Mesodermal cell (in vitro differentiated cells): ENCODE results near the gene ZNF614.
"Not testable (repeated sequence)": the region's sequence is repeated elsewhere in the genome, so short reads cannot be mapped to it uniquely, and the experiment has no call there.

Source experiments
- H3K27ac ChIP-seq: 2 replicates; pipeline ENCODE4 v1.7.0; 2013; ENCODE audit warnings: mild to moderate bottlenecking, low read depth, low read length, moderate library complexity; ENCODE audit not compliant: severe bottlenecking
- H3K36me3 ChIP-seq: 2 replicates; pipeline ENCODE4 v1.7.1; 2013; ENCODE audit warnings: mild to moderate bottlenecking, low read length, moderate library complexity; ENCODE audit not compliant: control insufficient read depth, insufficient read depth
- H3K4me1 ChIP-seq: one replicate; pipeline ENCODE4 v1.7.1; 2013; ENCODE audit warnings: mild to moderate bottlenecking, low read length; ENCODE audit not compliant: insufficient read depth, control insufficient read depth, poor library complexity, severe bottlenecking
- H3K4me3 ChIP-seq: 2 replicates; pipeline ENCODE4 v1.7.0; 2013; ENCODE audit warnings: low read length, control low read depth, mild to moderate bottlenecking; ENCODE audit not compliant: insufficient read depth, poor library complexity, severe bottlenecking; ENCODE audit errors: extremely low read depth
- H3K9me3 ChIP-seq: 2 replicates; pipeline ENCODE4 v1.7.1; 2013; ENCODE audit warnings: mild to moderate bottlenecking, low read length, moderate library complexity; ENCODE audit not compliant: control insufficient read depth
- WGBS, 2 experiments: methylation state at CpG; one replicate each; pipeline ENCODE4 v1.1.5; 2013; ENCODE audit warnings: missing lambda C conversion rate in 2 of 2; ENCODE audit not compliant: insufficient coverage in 2 of 2; 5-methylcytosine and 5-hydroxymethylcytosine counted together

ZNF614 gene

GRCh38 chr19:52028780-52029123 lies 573 bp upstream of the ZNF614 start:
- WGBS, 2 experiments = 0 to 12% methylated on average over 3 to 4 of the region's 5 CpGs
- Histone ChIP-seq H3K27ac (peak overlapping the region; percentile 96), H3K4me1 (no peaks in the 10 kb centered on the region), H3K9me3 (peaks cover 62% of the 10 kb centered on the region), H3K4me3 (peak overlapping the region; percentile 73), H3K36me3 (peaks cover 63% of the 10 kb centered on the region)

GRCh38 chr19:52026255-52026990 lies 1.8 kb downstream of the ZNF614 start:
- not testable (repeated sequence) for H3K27ac ChIP-seq, H3K4me1 ChIP-seq, H3K4me3 ChIP-seq
- Histone ChIP-seq H3K36me3 (peaks cover 63% of the 10 kb centered on the region), H3K9me3 (peaks cover 49% of the 10 kb centered on the region)
- WGBS, 2 experiments = 91 to 97% methylated on average over 10 to 11 of the region's 15 CpGs

GRCh38 chr19:52024478-52024877 lies 3.7 kb downstream of the ZNF614 start:
- peaks cover 70% of the 10 kb centered on the region for H3K36me3 ChIP-seq
- not testable (repeated sequence) for H3K4me3 ChIP-seq, H3K4me1 ChIP-seq, H3K27ac ChIP-seq
- 97 to 98% methylated on average over 4 of the region's 4 CpGs for WGBS, 2 experiments
- H3K9me3 ChIP-seq = peaks cover 33% of the 10 kb centered on the region

- Histone ChIP-seq H3K4me1 (no peaks in the 10 kb centered on the region), H3K9me3 (peaks cover 34% of the 10 kb centered on the region), H3K4me3 (no peak overlapping the region), H3K36me3 (peaks cover 89% of the 10 kb centered on the region), H3K27ac (no peak overlapping the region)
- 94 to 100% methylated on average over 8 to 12 of the region's 15 CpGs for whole genome bisulfite sequencing, 2 experiments
Observed at GRCh38 chr19:52022193-52022592, 6.0 kb downstream of the ZNF614 start.

- peaks cover 94% of the 10 kb centered on the region for H3K36me3 ChIP-seq
- peaks cover 24% of the 10 kb centered on the region for H3K9me3 ChIP-seq
- 94 to 96% methylated on average over 3 to 4 of the region's 4 CpGs for WGBS, 2 experiments
Observed at GRCh38 chr19:52020506-52020905, 7.7 kb downstream of the ZNF614 start.

GRCh38 chr19:52010674-52011073 lies 17.5 kb downstream of the ZNF614 start:
- WGBS, 2 experiments = no CpG with 5 or more reads among the region's 1 CpG
- Histone ChIP-seq H3K4me1 (no peaks in the 10 kb centered on the region), H3K9me3 (peaks cover 20% of the 10 kb centered on the region), H3K4me3 (no peak overlapping the region), H3K36me3 (peaks cover 29% of the 10 kb centered on the region), H3K27ac (no peak overlapping the region)

More at GRCh38 chr19:52020506-52020905, 7.7 kb downstream of the ZNF614 start:
- no peak overlapping the region for H3K27ac ChIP-seq
- no peaks in the 10 kb centered on the region for H3K4me1 ChIP-seq
- no peak overlapping the region for H3K4me3 ChIP-seq

GRCh38 chr19:52007806-52008557 lies 20.2 kb downstream of the ZNF614 start, which contains the start of gene ZNF615:
Gene ZNF615, minus strand, starts transcription at chr19:52008211. Its CDS starts 4,500 bp downstream, at chr19:52003711.
- peaks cover 30% of the 10 kb centered on the region for H3K36me3 ChIP-seq
- peaks cover 31% of the 10 kb centered on the region for H3K9me3 ChIP-seq
- WGBS, 2 experiments = 4 to 6% methylated on average over 34 to 39 of the region's 44 CpGs
- no peaks in the 10 kb centered on the region for H3K4me1 ChIP-seq
- H3K27ac ChIP-seq = peak within 1 kb of the TSS; percentile 76
- peak within 1 kb of the TSS; percentile 77 for H3K4me3 ChIP-seq

GRCh38 chr19:52007451-52007805 lies 20.8 kb downstream of the ZNF614 start:
- no peaks in the 10 kb centered on the region for H3K4me1 ChIP-seq
- H3K36me3 ChIP-seq = peaks cover 30% of the 10 kb centered on the region
- WGBS, 2 experiments = 23 to 29% methylated on average over 9 of the region's 9 CpGs
- H3K27ac ChIP-seq = peak overlapping the region; percentile 76
- peak overlapping the region; percentile 77 for H3K4me3 ChIP-seq
- H3K9me3 ChIP-seq = peaks cover 28% of the 10 kb centered on the region

- no peak overlapping the region for H3K4me3 ChIP-seq
Observed at GRCh38 chr19:51994048-51994644, 34.0 kb downstream of the ZNF614 start.

GRCh38 chr19:51993422-51993821 lies 34.8 kb downstream of the ZNF614 start:
- H3K4me3 ChIP-seq = no peak overlapping the region
- H3K36me3 ChIP-seq = peaks cover 59% of the 10 kb centered on the region
- H3K27ac ChIP-seq = no peak overlapping the region
- no peaks in the 10 kb centered on the region for H3K4me1 ChIP-seq
- WGBS, 2 experiments = 92 to 97% methylated on average over 6 to 9 of the region's 10 CpGs
- H3K9me3 ChIP-seq = peaks cover 76% of the 10 kb centered on the region

More at GRCh38 chr19:51994048-51994644, 34.0 kb downstream of the ZNF614 start:
- H3K9me3 ChIP-seq = peaks cover 73% of the 10 kb centered on the region
- peaks cover 66% of the 10 kb centered on the region for H3K36me3 ChIP-seq
- WGBS, 2 experiments = no CpG with 5 or more reads among the region's 2 CpGs
- H3K4me1 ChIP-seq = no peaks in the 10 kb centered on the region
- H3K27ac ChIP-seq = no peak overlapping the region
